IPS-NIHi7 (cell line): ENCODE measurements around the gene AKAP11.
"Not testable (repeated sequence)": the region's sequence is repeated elsewhere in the genome, so short reads cannot be mapped to it uniquely, and the experiment has no call there.

ENCODE experiments used
- DNase-seq: peaks from one replicate; pipeline ENCODE4 v3.0.0; 2012; ENCODE audit warnings: mixed read lengths; ENCODE audit errors: extremely low spot score

Gene AKAP11, protein sequence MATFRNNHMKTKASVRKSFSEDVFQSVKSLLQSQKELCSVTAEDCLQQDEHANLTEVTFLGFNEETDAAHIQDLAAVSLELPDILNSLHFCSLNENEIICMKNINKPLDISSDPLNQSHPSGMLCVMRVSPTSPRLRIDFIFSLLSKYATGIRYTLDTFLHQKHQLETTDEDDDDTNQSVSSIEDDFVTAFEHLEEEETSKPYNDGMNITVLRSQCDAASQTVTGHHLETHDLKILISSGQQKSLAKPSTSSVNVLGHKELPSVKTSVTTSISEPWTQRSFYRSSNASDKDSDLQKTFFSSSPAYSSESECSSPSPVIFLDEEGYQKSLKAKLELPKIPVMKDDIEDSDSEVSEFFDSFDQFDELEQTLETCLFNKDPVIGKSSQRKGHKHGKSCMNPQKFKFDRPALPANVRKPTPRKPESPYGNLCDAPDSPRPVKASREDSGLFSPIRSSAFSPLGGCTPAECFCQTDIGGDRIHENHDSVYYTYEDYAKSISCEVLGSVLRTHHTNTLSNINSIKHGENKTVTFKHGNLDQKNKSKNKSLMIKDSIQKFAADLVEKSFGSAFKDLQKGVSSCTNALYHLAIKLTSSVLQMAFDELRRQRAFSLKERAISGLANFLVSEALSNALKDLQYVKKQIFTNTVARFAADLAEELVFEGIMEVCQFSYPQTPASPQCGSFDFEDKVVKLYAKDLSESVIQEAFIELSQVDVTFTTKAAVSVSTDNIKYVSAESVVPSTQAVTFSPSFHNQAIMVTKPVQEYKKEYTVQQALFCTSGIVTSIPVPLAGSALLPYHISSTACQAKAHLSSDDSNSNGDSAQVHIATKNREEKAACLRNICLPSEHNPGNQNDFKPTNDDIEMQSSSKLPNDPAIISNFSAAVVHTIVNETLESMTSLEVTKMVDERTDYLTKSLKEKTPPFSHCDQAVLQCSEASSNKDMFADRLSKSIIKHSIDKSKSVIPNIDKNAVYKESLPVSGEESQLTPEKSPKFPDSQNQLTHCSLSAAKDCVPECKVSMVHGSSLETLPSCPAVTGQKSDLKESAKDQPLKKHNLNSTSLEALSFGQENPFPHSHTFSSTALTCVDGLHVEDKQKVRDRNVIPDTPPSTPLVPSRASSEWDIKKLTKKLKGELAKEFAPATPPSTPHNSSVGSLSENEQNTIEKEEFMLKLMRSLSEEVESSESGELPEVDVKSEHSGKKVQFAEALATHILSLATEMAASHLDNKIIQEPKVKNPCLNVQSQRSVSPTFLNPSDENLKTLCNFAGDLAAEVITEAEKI (N-terminal part only)

DNA sequence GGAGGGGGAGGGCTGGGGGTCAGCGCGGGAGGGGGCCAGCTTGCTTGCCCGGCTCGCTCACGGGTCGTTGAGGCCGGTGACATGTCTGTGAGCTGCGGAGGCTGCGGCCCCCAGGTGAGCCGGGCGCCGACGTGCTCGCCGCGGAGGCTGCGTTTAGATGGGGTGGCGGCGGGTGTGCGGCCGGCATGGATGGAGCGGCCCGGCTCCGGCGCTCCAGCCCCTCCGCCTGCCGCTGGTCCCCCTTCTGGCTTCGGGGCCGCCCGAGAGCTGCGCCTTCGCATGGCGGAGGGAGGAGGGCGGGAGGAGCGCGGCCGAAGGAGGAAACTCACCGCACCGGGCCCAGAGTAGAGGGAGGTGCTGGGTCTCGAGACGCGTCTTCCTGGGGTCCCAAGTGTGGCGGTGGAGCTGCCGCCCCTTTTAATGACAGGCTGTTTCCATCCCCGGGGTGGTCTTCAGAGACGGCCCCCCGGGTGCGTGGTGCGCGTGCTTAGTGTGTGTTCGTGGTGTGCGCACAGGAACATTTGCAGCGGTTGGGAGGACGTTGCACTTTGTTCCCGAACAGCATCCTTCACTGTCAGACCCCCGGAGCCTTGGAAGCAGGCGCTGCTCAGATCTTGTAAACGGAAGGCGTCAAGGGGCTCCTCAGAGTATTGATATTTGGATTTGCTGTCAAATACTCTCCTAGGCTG lies at the start of gene AKAP11:
AKAP11 (plus strand) TSS at position 38 of the 689 bp plus-strand sequence. CDS start 14,197 bp downstream, outside the sequence.
- DNase-seq = peak; percentile 34

- no peak for DNase-seq
Observed at GRCh38 chr13:42223681-42224080, 48.3 kb upstream of the AKAP11 start.

DNA sequence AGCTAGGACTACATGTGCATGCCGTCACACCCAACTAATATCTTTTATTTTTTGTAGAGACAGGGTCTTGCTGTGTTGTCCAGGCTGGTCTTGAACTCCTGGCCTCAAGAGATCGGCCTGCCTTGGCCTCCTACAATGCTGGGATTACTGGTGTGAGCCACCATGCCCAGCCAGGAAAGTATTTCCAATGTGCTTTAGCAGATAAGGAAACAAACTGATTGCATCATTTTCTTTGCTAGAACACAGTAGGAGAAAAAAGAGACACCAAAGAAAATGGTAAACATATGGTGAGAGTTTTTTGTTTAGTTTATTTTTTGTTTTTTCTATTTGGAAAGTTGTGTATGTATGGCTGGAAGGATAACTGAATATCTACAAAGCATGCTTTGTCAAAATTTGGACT lies 46.9 kb upstream of the AKAP11 start:
- DNase-seq = no peak

- DNase-seq = not testable (repeated sequence)
Observed at GRCh38 chr13:42226759-42227158, 45.2 kb upstream of the AKAP11 start.

DNA sequence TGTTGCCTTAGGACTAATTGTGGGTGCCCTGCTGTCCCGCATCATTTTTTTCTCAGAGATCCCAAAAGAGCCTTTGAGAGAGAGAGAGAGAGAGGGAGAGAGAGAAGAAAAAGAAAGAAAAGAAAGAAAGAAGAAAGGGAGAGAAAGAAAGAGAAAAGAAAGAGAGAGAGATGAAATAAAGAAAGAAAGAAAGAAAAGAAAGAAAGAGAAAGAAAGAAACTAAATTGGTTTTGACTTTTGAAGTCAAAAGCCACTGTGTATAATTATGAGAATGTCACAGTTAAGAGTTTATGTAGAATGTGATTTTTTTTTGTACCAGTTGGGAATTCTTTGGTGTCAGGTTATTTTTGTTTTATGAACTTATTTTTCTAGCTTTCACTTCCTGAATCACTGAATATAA lies 43.4 kb upstream of the AKAP11 start:
- DNase-seq = no peak

GRCh38 chr13:42229287-42229686 lies 42.7 kb upstream of the AKAP11 start:
- DNase-seq = no peak

DNA sequence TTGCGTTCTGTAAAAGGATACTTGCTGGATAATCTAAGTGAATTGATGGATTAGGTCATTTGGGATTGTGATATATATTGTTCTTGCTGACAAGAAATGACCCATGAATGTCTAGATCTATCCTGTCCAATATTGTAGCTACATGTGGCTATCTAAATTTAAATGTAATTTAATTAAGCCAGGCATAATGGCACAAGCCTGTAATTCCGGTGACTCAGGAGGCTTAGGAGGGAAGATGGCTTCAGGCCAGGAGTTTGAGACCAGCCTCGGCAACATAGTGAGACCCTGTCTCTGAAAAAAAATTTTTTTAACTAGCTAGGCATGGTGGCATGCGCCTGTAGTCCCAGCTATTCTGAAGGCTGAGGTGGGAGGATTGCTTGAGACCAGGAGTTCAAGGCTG lies 39.3 kb upstream of the AKAP11 start:
- no peak for DNase-seq

- no peak for DNase-seq
Observed at GRCh38 chr13:42233726-42234125, 38.2 kb upstream of the AKAP11 start.

DNA sequence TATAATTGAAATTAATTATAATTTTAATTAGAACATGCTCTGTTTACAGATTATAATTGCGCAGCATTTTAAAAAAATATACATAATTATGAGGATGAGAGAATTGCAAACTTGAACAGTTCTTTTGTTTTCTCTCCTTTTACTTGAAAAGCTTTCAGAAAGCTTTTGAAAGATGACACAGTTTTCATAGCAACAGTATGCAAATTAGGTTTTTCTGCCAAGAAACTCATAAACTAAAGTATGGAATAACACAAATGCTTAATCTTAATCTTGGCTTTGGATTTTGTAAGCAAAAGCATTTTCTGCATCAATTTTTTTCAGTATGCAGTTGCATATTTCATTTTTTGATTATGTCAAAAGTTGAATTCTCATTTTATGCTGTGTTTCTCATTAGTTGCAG lies 32.8 kb upstream of the AKAP11 start:
- no peak for DNase-seq

- DNase-seq = no peak
Observed at GRCh38 chr13:42239644-42240043, 32.3 kb upstream of the AKAP11 start.

DNA sequence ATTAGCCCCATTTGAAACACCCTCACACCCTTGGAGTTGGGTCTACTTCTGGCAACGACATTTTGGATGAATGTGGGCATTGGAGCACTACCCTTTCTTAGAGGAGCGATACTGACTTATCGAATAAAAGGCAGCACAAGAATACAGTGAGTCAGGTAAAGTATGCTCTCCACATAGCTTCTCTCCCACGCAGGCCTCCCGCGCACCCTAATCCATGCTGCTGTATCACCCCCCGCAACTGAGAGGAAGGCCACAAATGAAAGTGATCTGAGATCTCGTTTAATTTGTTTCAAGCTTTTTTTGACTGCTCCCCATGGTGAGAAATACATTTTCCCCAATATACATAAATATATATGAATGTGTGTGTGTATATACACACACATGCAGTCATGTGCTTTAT lies 25.4 kb upstream of the AKAP11 start:
- DNase-seq = no peak

- no peak for DNase-seq
Observed at GRCh38 chr13:42247883-42248282, 24.1 kb upstream of the AKAP11 start.

DNA sequence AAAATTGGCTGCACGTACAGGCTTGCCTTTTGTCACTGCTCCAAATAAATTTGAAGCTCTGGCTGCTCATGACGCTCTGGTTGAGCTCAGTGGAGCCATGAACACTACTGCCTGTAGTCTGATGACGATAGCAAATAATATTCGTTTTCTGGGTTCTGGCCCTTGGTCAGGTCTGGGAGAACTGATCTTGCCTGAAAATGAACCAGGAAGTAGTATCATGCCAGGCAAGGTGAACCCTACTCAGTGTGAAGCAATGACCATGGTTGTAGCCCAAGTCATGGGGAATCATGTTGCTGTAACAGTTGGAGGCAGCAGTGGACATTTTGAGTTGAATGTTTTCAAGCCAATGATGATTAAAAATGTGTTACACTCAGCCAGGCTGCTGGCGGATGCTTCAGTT lies 16.1 kb upstream of the AKAP11 start:
- no peak for DNase-seq

- peak; percentile 48 for DNase-seq
Observed at GRCh38 chr13:42258747-42259146, 13.2 kb upstream of the AKAP11 start.

- no peak for DNase-seq
Observed at GRCh38 chr13:42259515-42259914, 12.4 kb upstream of the AKAP11 start.

DNA sequence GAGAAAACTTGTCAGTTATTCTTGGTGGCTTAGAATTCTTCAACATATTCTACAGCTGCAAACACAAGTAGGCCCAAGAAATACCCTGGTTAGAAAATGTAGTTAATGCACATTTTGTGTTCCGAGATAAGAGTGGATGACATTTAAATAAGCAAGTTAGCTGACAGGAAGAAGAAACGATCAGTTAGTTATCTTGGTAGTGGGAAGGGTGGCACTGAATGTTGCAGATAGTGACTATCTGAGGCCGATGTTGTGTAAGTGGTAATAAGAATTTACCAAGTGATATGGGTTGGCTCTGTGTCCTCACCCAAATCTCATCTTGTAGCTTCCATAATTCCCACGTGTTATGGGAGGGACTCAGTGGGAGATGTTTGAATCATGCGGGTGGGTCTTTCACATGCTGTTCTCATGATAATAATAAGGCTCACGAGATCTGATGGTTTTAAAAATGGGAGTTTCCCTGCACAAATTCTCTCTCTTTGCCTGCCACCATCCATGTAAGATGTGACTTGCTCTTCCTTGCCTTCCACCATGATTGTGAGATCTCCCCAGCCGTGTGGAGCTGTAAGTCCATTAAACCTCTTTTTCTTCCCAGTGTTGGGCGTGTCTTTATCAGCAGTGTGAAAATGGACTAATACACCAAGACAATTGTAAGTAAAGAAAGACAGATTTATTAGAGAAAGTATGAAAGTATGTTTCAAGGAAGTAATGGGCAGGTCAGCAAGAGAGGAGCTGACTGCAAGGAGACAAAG lies 10.9 kb upstream of the AKAP11 start:
- no peak for DNase-seq

DNA sequence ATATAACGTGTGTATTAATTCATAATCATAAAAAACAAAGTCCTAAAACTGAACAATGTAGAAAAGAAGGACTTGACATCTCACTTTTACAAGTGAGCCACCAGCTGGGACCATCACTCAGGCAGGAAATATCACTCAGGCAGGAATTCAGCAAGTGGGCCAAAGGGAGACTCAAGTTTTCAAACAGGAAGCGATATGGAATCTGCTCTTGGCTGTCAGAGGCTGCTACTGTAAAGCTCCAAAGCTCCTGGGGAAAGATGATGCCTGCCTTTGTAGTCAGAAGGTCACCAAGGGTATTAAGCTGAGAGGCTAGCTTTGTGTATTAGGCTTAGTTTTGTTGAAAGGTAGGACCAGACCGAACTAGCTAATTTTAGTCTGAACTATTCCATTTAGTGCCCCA lies 5.5 kb upstream of the AKAP11 start:
- no peak for DNase-seq

GRCh38 chr13:42270160-42270856 lies 1.6 kb upstream of the AKAP11 start:
- DNase-seq = no peak

DNA sequence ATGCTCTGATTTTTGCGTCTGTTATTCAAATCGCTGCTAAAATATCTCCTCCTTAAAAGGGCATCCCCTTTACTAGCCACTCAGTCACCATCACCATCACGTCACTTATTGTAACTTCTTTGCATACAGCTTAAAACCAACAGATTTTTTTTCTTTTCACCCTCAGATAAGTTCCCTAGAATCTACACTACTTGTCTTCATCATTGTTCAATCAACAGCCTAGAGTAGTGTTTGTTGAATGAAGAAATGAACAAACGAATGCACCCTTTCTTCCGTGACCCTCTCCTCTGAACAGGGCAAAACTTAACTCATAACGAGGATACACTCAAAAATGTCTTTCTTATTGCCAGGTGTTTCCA lies 1.1 kb upstream of the AKAP11 start:
- DNase-seq = no peak
